Right hindlimb (tissue), 1 donor: ENCODE results near the gene VDAC2.

Source experiments
- DNase-seq: peaks from one replicate; pipeline ENCODE4 v3.0.0-alpha.2; 2018

Gene VDAC2

GRCh38 chr10:75231672-75232581 lies 21.3 kb downstream of the VDAC2 start:
- no peak for DNase-seq

DNA sequence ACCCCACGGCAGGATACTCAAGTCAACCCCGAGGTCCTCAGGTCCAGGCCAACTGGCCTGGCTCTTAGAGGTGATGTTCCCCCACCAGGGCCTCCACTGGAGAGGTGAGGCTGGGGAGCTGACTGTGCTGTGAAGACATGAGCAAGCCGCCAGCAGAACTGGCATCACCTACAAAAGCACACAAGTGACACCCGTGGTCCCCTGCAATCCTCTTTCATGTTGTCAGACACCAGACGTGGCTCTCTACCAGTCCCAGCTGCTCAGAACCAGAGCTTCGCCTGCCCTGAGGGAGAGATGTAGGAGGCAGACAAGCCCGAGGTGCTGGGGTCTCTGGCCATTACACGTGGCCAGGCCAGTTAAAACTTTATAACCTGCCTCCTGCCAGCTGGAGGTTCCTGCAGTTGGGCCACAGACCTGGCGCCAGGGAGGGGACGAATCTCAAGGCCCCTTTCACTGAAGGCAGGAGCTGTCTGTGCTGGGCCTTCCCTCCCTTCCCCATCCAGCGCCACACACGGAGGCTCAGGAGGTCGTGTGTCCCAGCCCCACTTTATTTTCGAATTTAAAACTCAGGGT lies 22.9 kb downstream of the VDAC2 start:
- peak; percentile 42 for DNase-seq

DNA sequence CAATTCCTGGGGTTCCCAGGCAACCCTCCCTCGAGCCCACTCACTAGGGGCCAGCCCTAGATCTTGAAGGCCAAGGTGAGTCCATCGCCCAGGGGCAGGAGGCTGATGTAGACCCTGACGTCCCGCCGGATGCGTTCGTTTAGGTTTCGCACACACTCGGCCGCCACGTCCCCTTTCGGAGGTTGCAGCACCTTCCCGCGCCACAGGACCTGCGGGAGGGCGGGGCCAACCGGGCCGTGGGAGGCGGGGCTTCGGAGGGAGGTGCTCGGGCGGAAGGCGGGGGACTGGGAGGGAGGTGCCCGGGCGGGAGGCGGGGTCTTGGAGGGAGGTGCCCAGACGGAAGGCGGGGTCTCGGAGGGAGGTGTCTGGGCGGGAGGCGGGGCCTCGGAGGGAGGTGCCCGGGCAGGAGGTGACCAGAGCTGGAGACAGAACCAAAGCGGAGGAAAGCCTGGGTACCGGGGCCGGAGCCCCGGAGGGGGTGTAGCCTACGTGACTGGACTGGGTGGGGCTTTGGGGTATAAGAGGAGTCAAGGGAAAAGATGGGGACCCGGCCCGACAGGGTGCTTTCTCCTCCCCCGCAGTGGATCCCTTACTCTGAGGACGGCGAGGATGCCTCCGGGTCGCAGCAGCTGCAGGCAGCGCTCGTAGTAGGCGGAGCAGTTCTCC lies 23.6 kb downstream of the VDAC2 start:
- DNase-seq: peak; percentile 88

DNA sequence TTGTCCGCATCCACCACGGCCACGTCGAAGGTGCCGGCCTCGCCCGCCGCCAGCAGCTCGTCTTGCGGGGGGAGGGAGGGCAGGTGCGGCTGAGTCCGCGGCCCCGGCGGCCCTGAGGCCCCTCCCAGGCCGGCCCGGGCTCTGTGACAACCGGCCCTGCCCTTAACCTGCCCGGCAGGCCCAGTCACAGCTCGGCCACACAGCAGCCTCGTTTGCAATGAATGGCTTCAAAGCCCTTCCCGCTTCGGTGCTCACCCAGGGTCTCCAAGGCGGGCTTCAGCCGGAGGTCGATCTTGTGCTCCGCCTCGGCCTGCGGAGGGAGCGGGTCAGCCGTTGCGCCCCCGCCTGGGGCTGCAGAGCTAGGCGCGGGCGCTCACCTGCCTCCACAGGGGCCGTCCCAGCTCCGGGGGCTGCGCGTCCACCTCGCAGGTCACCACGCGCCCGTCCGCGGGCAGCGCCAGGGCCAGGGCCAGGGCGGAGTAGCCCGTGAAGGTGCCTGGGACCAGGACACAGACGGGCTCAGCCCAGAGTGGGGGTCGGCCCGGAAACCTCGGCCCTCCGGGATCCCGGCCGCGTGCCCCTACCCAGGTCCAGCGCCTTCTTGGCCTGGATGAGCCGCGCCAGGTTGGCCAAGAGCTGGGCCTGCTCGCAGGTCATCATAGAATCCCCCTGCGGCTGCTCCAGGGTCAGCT lies 24.2 kb downstream of the VDAC2 start:
- DNase-seq: peak; percentile 51

DNA sequence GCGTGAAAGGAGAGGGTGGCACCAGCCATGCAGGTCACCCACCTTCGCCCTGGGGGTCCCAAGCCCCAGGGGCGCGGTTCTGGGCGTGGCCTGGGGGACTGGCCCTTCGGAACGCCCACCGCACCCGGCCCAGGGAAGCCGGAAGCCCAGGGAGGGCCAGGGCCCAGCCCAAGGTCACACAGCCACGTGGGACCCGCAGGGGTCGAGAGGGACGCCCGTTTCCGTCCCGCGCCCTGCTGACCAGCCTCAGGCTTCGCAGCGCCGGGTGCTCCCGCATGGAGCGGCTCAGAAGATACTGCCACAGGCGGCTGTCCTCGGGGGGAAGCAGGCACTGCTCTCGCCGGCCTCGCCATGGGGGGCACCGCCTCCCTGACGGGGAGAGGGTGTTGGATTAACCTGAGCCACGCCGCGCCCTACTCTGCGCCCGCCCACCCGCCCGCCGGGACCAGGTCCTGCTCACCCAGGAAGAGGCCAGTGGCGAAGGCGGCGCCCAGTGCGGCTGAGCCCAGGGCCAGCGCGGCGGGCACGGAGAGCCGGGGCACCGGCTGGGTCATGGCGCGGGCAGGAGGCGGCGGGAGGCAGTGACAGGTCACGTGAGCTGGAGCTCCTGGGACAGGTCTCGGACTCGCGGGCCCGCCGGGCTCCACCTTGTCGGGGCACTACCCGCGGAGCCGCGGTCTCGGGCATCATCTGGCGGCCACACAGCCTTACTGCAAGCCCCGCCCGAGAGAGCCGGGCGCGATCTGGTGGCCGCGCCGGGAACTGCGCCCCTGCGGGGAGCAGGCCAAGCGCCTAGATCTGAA lies 25.0 kb downstream of the VDAC2 start, which contains the start of gene COMTD1:
TSS of gene COMTD1 (minus strand) at position 583 of the 803 bp plus-strand sequence. CDS start at position 554, 29 bp downstream.
- DNase-seq: peak; percentile 90

DNA sequence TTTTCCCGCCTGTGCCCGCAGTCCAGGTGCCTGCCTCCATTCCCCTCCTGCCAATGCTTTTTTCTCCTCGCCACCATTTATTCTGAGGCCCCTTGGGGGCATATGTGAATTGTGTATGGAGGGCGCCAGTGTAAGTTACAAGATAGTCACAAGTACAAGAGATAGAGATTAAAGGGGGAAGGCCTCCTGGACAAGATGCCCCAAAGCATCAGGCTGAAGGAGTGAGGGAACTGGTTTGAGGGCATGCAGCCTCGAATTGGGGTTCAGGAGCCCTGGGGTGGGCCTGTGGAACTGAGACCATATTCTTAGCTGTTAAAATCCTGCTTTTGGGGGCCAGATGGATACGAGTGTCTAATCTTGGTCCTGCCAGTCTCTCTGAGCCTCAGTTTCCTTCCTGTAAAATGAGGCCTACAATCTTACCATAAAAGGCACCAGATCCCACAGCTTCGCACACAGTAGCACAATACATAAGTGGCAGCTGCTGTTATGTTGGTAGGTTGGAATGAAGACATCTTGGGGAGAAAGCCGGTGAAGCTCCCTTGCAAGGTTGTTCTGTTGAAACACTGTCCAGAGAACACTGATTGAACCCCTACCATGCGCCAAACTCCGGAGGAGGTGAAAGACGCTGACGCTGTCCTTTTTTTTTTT lies 25.7 kb downstream of the VDAC2 start:
- DNase-seq: no peak

GRCh38 chr10:75238182-75239095 lies 27.8 kb downstream of the VDAC2 start:
- DNase-seq: no peak

DNA sequence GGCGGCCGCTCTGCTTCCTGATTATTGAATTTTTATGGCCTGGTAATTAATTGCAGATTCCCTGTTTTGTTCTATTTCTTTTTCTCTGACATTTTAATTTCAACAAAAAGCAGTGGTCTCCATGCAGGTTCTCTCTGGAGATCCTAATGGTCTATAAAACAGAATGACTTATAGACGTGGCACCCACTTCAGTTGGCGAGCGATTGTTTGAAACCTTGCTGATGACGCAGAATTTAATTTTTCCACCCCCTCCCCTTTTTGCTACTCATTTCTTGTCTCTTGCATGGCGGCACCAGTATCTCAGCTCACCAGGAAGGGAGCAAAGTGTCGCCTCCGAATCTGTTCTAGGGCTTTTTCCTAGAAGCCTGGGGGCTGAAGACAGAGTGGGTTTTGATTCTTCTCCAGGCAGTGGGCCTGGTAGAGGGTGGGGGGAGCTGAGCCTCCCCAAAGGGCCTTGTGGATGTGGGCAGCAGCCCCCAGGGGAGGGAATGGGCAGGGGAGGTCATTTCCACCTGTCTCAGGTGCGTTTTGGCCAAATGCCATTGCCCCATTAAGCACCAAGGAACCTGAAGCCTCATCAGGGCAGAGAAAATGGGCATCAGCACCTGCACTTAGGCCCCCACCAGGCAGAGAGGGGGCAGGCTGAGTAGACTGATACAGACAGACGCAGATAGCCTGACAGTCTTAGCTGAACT lies 28.6 kb downstream of the VDAC2 start:
- no peak for DNase-seq

GRCh38 chr10:75240329-75241076 lies 29.9 kb downstream of the VDAC2 start:
- no peak for DNase-seq

DNA sequence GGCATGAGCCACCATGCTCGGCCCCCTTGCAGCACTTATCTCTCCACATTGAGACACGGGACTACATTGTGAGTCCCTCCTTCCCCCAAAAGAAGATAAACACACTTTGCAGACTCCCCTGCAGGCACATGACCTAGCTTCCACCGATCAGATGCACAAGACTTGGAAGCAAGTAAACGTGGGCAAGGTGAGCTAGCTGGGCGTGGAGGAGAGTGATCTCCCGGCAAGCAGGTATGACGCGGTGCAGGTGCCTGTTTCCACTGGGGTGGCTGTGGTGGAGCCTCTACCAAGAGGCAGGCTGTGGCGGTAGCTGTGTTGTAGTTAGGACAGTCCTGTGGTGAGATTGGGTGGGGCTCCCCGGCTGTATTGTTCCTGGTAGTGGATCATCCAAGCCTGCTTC lies 32.8 kb downstream of the VDAC2 start:
- DNase-seq: no peak

DNA sequence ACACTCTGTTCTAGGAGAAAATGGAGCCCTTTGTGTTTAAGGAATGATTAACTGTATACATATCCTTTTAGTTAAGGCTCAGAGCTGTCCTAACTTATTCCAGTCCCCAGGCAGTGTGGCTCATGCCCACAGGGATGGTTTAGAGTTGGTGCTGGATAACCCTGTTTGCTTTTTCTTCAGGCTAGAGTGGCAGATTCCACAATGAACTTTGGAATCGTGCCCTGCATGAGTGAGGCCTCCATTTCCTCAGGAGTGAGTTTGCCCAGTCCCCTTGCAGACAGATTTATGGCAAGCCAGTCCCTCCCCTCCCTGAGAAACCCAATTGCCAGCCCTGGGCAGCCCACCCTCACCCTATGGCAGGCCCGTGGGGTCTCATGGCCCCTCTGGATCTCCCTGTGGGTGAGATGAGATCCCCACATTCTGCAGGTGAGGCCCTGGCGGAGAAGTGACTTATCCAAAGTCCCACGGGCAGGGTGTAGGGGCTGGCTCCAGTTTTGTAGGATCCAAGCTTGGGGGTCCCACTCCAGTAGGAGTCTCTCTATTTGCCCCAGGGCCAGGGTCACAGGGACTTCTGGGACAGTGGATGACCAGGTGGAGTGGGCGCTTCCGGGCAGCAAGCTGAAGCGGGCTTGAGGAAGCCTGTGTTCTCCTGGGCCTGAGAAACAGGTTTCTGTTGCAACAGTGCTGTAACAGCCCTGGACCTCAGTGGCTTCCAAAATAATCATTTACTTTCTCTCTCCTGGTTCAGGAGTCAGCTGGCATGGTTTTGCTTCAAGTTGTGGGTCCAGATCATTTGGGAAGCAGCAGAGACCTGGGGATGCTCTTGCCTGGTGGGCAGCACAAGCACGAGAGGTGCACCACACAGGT lies 34.1 kb downstream of the VDAC2 start:
- no peak for DNase-seq

- DNase-seq: no peak
Observed at GRCh38 chr10:75245354-75246250, 35.0 kb downstream of the VDAC2 start.

DNA sequence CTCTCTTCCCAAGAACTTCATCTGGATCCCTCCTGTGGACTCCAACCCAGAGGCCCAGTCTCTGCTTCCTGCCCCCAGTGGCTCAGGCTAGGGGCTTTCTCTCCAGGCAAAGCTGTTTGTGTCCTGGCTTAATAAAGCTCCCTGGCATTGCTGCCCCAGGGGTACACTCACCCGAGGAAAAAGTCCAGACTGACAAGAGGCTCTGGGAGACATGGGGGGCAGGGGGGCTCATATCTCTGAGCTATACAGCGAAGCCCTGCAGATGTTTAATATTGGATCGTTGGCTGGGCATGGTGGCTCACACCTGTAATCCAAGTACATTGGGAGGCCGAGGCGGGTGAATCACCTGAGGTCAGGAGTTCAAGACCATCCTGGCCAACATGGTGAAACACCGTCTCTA lies 35.9 kb downstream of the VDAC2 start:
- DNase-seq: no peak

- no peak for DNase-seq
Observed at GRCh38 chr10:75247797-75248196, 37.2 kb downstream of the VDAC2 start.

GRCh38 chr10:75250934-75251333 lies 40.3 kb downstream of the VDAC2 start:
- no peak for DNase-seq

DNA sequence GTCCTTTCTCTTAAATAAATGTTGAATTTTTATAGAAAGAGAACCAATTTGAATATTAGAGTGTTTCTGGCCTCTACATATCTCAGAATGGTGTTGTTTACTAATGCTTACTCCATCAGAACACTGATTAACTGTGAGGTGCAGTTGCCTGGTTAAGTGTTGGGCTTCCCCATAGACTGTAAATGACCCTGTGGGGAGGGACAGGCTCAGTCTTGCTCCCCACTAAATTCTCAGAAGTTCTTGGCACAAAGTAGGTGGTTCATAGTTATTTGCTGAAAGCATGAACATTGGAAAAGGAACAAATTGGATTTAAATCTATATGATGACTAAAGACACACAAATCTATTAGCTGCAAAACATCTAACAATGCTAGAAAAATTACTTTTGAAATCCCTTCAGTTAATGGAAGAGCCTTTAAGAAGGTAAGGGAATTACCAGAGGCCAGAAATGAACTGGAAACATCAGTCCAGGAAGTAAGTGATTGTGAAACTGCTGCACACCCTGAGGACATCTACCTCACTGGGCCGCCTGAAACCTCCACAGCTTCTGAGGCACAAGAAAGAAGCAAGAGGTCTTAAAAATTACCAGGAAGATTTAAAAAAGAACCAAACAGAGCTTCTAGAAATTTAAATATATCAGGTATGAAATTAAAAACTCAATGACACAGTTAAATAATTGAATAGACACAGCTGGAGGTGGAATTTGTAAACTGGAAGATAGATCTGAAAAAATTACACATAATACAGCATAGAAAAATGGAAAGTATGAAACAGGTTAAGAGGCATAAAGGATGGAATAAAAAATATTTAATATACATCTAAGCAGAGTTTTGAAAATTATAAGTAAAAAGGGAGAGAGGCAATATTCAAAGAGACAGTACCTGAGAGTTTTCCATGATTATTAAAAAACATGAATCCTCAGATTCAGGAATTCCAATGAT lies 43.0 kb downstream of the VDAC2 start:
- no peak for DNase-seq
